ENCODE data around the gene BRINP2.

BRINP2 gene

GRCh38 chr1:177164380-177165068, 6.2 kb upstream of the BRINP2 start, which contains the start of gene ASTN1:
Gene ASTN1, minus strand, starts transcription at chr1:177164712. Its CDS starts 36 bp downstream, at chr1:177164676.
- DNase-seq (ENCODE audit: low read depth): no peak

- DNase-seq (ENCODE audit: low read depth): no peak
Observed at GRCh38 chr1:177165069-177165439, 5.7 kb upstream of the BRINP2 start.

GRCh38 chr1:177171536-177172123, 872 bp downstream of the BRINP2 start:
- no peak for DNase-seq (ENCODE audit: low read depth)

- no peak for DNase-seq (ENCODE audit: low read depth)
Observed at GRCh38 chr1:177172272-177172671, 1.5 kb downstream of the BRINP2 start.

- DNase-seq (ENCODE audit: low read depth): no peak
Observed at GRCh38 chr1:177172866-177173265, 2.1 kb downstream of the BRINP2 start.

- no peak for DNase-seq (ENCODE audit: low read depth)
Observed at GRCh38 chr1:177173976-177174375, 3.2 kb downstream of the BRINP2 start.

GRCh38 chr1:177174921-177175634, 4.3 kb downstream of the BRINP2 start:
- no peak for DNase-seq (ENCODE audit: low read depth)

- no peak for DNase-seq (ENCODE audit: low read depth)
Observed at GRCh38 chr1:177181280-177181630, 10.5 kb downstream of the BRINP2 start.

GRCh38 chr1:177181631-177182291, 11.0 kb downstream of the BRINP2 start:
- DNase-seq (ENCODE audit: low read depth): peak; percentile 57

GRCh38 chr1:177183836-177184235, 13.1 kb downstream of the BRINP2 start:
- DNase-seq (ENCODE audit: low read depth): no peak

GRCh38 chr1:177185209-177185608, 14.5 kb downstream of the BRINP2 start:
- DNase-seq (ENCODE audit: low read depth): peak; percentile 24

GRCh38 chr1:177186639-177187038, 15.9 kb downstream of the BRINP2 start:
- no peak for DNase-seq (ENCODE audit: low read depth)

GRCh38 chr1:177190308-177190970, 19.7 kb downstream of the BRINP2 start:
- no peak for DNase-seq (ENCODE audit: low read depth)

- DNase-seq (ENCODE audit: low read depth): no peak
Observed at GRCh38 chr1:177198243-177198642, 27.5 kb downstream of the BRINP2 start.

GRCh38 chr1:177200290-177200689, 29.5 kb downstream of the BRINP2 start:
- no peak for DNase-seq (ENCODE audit: low read depth)

GRCh38 chr1:177206831-177207355, 36.1 kb downstream of the BRINP2 start:
- DNase-seq (ENCODE audit: low read depth): peak; percentile 70

GRCh38 chr1:177208920-177209319, 38.2 kb downstream of the BRINP2 start:
- no peak for DNase-seq (ENCODE audit: low read depth)

GRCh38 chr1:177209357-177209756, 38.6 kb downstream of the BRINP2 start:
- DNase-seq (ENCODE audit: low read depth): peak; percentile 100

- DNase-seq (ENCODE audit: low read depth): no peak
Observed at GRCh38 chr1:177210071-177210470, 39.3 kb downstream of the BRINP2 start.

GRCh38 chr1:177211231-177211630, 40.5 kb downstream of the BRINP2 start:
- DNase-seq (ENCODE audit: low read depth): no peak

GRCh38 chr1:177216587-177217202, 45.9 kb downstream of the BRINP2 start:
- no peak for DNase-seq (ENCODE audit: low read depth)

Measured in EH (cell line).